GM13976 (cell line): ENCODE results near the gene GCGR.

Experiments used
- DNase-seq: peaks from one replicate; pipeline ENCODE4 v3.0.0; 2012; ENCODE audit warnings: low spot score
- CTCF ChIP-seq: IDR thresholded peaks from 2 replicates; pipeline ENCODE4 v1.5.1; 2012; ENCODE audit warnings: borderline replicate concordance, mild to moderate bottlenecking; ENCODE audit not compliant: insufficient read depth; ENCODE audit errors: extremely low read depth, missing control alignments, control extremely low read depth
- in situ Hi-C: fragments of 300-500 bp; cut with MboI; formaldehyde crosslinking; loops from one replicate; pipeline ENCODE4 v1.12.0; 2022; ENCODE audit warnings: low sequenced_read_pairs, mixed read lengths, inconsistent platforms; ENCODE audit not compliant: unreplicated experiment

GCGR gene

DNA sequence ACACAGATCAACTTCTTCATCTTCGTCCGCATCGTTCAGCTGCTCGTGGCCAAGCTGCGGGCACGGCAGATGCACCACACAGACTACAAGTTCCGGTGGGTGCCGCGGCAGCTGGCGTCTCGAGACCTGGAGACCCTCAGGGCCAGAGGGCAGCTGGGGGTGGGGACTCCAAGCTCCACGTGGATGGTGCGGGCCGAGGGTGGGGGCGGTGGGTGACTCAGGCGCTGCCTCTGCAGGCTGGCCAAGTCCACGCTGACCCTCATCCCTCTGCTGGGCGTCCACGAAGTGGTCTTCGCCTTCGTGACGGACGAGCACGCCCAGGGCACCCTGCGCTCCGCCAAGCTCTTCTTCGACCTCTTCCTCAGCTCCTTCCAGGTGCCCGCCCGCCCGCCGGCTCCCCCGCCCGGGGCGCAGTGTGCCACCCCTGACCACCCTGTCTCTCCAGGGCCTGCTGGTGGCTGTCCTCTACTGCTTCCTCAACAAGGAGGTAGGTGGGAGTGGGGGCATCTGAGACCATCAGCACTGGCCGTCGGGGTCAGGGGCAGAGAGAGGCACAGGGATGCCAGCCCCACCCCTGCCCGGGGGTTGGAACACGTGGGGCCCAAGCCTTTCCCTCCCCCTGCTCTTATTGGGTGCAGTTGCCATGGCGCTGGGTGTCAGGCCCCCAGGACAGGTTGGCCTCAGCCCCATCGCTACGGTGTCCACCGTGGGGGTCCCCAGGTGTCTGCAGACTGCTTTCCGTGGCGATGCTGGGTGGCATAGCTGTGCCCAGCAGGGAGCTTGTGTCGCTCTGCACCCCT lies 8.8 kb downstream of the GCGR start:
- in situ Hi-C loops = no loop called here
- no peak for TF ChIP-seq CTCF
- no peak for DNase-seq

- no peak for TF ChIP-seq CTCF
- no peak for DNase-seq
- in situ Hi-C loops = no loop called here
Observed at GRCh38 chr17:81813371-81813684, 9.4 kb downstream of the GCGR start.

DNA sequence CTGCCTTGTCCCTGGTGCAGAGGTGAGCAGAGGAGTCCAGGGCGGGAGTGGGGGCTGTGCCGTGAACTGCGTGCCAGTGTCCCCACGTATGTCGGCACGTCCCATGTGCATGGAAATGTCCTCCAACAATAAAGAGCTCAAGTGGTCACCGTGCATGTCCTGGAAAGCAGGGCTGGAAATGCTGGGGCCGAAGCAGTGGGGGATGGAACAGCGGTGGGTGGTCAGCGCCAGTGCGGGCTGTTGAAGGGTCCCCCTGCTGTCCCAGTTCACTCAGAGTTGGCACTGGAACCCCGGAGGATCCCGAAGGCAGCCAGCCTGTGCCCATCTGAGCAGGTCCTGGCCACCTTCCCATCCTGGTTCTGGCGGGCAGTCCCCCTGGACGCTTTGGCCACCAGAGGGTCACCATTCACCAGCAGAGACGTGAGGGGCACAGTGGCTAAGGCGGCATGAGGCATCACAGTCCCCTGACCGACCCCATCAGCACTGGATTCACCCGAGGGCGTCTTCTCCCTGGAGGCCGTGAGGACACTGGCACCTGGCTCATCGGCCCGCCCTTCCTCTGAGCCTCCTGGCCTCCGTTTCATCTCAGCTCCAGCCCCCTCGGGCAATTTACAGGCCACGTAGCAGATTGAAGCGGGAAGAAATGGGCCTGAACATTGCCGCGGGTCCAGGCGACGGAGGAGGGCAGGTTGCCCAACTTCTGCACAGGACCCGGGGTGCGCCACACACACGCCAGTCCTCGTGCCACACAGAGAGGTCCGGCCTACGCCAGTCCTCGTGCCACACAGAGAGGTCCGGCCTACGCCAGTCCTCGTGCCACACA lies 10.1 kb downstream of the GCGR start:
- DNase-seq = no peak
- in situ Hi-C loops = no loop called here
- TF ChIP-seq CTCF = no peak

GRCh38 chr17:81814748-81815645 lies 11.0 kb downstream of the GCGR start:
- DNase-seq = no peak

DNA sequence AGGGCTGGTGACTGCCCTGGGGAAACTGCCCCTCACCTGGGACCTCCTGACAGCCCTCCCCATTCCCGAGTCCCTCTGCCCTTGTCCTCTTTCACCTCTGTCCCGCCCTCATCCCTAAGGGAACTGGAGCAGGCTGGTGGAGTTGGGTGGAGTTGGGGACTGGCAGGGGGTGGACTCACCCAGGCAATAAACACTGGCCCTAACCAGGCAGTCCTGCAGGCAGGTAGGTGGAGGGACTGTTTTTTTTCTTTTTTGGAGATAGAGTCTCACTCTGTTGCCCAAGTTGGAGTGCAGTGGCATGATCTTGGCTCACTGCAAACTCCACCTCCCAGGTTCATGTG lies 11.7 kb downstream of the GCGR start:
- no peak for DNase-seq
- in situ Hi-C loops = no loop called here
- no peak for TF ChIP-seq CTCF

More at GRCh38 chr17:81814748-81815645, 11.0 kb downstream of the GCGR start:
- in situ Hi-C loops = no loop called here
- no peak for TF ChIP-seq CTCF

DNA sequence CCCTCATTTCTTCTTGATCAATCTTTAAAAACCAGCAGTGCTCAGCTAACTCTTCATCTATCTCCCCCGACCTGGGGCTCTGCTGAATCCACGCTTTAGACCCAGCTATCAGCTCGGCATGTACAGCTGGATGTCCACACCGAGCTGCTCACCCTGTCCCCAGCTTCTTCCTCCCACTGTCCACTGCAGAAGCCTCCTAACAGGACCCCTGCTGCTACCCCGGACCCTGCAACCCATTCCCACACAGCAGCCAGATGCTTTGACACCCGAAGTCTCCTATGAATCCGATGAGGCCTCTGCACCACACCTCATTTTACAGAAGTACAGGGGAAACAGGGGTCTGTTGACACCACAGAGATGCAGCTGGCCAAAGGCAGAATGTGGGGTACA lies 13.8 kb downstream of the GCGR start:
- DNase-seq = no peak
- TF ChIP-seq CTCF = no peak
- in situ Hi-C loops = no loop called here
